GM18870 (cell line): ENCODE data around the gene SNX25.
A peak's percentile ranks its signal among the peaks of the same experiment; 100 is the strongest.
"Not testable (repeated sequence)": the region's sequence is repeated elsewhere in the genome, so short reads cannot be mapped to it uniquely, and the experiment has no call there.

Source experiments
- ATAC-seq: cut with Tn5 transposase; IDR thresholded peaks from one replicate; pipeline ENCODE4 v1.9.1; 2021; ENCODE audit warnings: moderate library complexity; ENCODE audit not compliant: unreplicated experiment

SNX25 gene

GRCh38 chr4:185209031-185209851 lies at the start of gene SNX25:
TSS of gene SNX25 (plus strand) at chr4:185209598. CDS start at chr4:185209827, 229 bp downstream.
- peak; percentile 44 for ATAC-seq

GRCh38 chr4:185165605-185166063 lies 43.8 kb upstream of the SNX25 start:
- peak; percentile 95 for ATAC-seq

GRCh38 chr4:185167234-185167633 lies 42.2 kb upstream of the SNX25 start:
- no peak for ATAC-seq

GRCh38 chr4:185171373-185172071 lies 37.9 kb upstream of the SNX25 start:
- ATAC-seq: peak; percentile 90

GRCh38 chr4:185179488-185179887 lies 29.9 kb upstream of the SNX25 start:
- ATAC-seq: no peak

- ATAC-seq: no peak
These were observed 27.2 kb upstream of the SNX25 start for GRCh38 chr4:185182239-185182638.

- no peak for ATAC-seq
These were observed 25.6 kb upstream of the SNX25 start for GRCh38 chr4:185183622-185184281.

- no peak for ATAC-seq
These were observed 22.6 kb upstream of the SNX25 start for GRCh38 chr4:185186769-185187168.

- ATAC-seq: no peak
These were observed 19.6 kb upstream of the SNX25 start for GRCh38 chr4:185189606-185190305.

- no peak for ATAC-seq
These were observed 19.0 kb upstream of the SNX25 start for GRCh38 chr4:185190306-185190856.

GRCh38 chr4:185192059-185192458 lies 17.3 kb upstream of the SNX25 start:
- peak; percentile 91 for ATAC-seq

- ATAC-seq: no peak
These were observed 14.2 kb upstream of the SNX25 start for GRCh38 chr4:185194924-185195888.

- ATAC-seq: no peak
These were observed 13.0 kb upstream of the SNX25 start for GRCh38 chr4:185196437-185196836.

GRCh38 chr4:185198189-185198588 lies 11.2 kb upstream of the SNX25 start:
- ATAC-seq: not testable (repeated sequence)

- no peak for ATAC-seq
These were observed 7.1 kb upstream of the SNX25 start for GRCh38 chr4:185201977-185202962.

GRCh38 chr4:185202984-185203485 lies 6.4 kb upstream of the SNX25 start:
- ATAC-seq: peak; percentile 7

GRCh38 chr4:185203486-185204237 lies 5.7 kb upstream of the SNX25 start, which contains the start of gene CFAP97:
TSS of gene CFAP97 (minus strand) at chr4:185204000. CDS start at chr4:185191196, 12,804 bp downstream.
- peak; percentile 37 for ATAC-seq
